Stimulated activated CD8-positive, alpha-beta memory T cell treated with anti-CD3 and anti-CD28 coated beads, Interleukin-4, amount 100 ng/mL, for 1 hour (primary cell): ENCODE results near the gene CABP1.
A peak's percentile ranks its signal among the peaks of the same experiment; 100 is the strongest.
"Not testable (repeated sequence)": the region's sequence is repeated elsewhere in the genome, so short reads cannot be mapped to it uniquely, and the experiment has no call there.

ENCODE experiments used
- DNase-seq, 2 donors: peaks; one replicate each; pipeline ENCODE4 v3.0.0-alpha.2; 2020; ENCODE audit warnings: low read depth in 2 of 2, low spot score in 1 of 2

Gene CABP1

DNA sequence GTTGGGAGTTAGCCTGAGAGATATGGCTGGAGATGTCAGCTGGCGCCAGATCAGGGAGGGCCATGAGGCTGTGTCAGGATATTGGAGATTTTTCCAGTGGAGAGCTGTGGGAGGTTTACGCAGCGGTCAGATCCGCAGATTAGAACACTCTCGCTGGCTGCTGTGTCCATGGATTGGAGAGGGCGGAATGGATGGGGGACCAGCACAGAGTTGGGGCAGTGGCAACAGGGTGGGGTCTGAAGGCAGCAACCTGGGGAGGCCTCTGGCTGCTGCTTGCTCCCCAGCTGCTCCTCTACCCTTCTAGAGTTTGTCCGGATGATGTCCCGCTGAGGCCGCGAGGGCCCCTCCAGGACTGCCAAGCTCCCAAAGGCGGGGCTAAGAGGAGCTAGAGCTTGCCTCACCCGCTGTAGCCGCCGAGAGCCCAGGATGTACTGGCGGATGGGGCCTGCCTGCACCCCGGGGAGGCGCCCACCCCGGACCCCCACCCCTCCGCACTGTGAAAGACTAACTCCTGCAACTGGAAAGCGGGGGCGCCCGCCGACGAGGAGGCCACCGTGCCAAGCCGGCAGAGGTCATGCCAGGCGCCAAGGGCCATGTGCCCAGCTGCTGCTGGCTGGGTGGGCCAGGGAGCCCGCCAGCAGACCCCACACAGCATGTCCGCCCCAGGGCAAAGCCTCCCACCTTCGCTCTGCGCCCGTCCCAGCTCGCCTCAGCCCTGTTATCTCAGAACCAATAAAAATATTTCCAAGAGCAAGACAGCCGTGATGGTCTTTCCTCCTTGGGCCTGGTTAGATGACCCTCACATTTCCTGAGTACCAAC is 26.4 kb downstream of the CABP1 start:
- DNase-seq = no peak

DNA sequence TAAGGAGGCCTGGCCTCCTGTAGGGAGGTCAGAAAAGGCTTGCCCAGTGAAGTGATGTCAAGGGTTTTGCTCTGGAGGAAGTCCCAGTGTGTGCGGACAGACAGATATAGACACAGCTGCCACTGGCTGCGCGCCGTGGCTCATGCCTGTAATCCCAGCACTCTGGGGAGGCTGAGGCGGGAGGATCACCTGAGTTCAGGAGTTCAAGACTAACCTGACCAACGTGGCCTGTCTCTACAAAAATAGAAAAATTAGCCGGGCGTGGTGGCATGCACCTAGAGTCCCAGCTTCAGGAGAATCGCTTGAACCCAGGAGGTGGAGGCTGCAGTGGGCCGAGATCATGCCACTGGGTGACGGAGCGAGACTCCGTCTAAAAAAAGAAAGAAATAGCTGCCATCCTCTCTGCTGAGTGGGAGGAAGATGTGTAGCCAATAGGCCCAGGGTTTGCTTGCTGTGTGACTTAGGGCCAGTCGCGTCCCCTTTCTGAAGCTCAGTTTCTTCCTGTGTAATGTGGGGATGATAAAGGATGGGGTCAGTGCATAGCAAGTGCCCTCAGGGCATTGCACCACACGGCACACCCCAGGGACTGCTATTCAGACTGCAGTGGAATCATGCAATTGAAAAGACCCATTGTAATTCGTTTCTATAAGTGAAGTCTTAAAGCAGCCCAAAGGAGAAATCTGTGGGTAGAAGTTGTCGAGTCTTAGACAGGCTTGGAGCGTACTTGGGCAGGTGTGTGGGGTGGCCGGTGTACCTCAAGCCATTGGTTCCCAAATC is 27.9 kb downstream of the CABP1 start:
- DNase-seq = no peak

DNA sequence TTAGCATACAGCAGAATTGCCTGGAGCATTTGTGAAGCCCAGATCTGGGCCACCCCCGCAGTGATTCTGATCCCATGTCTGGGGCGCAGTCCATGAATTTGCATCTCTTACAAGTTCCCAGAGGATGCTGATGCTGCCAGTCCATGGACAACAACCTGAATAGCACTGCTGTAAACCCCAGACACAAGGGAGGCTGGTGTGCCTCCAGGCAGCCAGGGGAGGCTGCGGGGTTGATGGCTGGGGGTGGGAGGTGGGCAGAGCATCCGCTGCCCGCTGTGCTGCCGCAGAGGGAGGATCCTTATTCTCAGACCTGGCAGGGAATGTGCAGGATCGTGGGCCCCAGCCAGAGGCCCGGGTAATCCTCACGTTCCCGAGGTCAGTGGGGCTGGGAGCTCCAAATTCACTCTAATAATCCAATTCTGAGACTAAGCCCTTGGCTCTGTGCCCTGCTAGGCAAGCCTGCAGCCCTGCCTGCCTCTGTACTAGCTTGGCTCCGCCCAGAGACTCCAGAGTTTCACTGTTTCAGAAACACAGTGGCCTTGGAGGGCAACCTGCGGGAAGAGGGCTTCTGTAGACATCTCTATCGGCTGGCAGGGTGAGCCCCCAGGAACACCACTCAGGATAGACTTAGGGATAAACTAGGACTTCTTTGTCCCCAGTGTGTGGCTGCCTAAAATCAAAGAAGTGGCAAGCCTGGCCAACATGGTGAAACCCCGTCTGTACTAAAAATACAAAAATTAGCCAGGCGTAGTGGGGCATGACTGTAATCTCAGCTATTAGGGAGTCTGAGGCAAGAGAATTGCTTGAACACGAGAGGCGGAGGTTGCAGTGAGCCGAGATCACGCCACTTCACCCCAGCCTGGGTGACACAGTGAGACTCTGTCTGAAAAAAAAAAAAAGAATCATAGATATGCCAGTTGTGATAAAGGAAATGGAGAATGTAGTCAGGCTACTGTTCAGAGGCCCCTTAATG is 28.7 kb downstream of the CABP1 start:
- DNase-seq = no peak

DNA sequence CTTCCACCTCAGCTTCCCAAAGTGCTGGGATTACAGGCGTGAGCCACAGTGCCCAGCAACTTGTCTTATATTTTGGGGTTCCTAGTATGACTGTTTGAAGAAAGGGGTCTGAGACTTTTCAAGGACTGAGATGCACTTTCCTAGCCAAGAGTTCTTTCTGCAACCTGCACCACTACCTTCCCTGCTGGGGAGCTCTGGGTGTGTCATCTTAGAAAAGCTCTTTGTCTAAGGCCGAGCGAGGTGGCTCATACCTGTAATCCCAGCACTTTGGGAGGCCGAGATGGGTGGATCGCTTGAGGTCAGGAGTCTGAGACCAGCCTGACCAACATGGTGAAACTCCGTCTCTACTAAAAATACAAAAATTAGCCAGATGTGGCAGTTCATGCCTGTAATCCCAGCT is 29.8 kb downstream of the CABP1 start:
- not testable (repeated sequence) for DNase-seq

DNA sequence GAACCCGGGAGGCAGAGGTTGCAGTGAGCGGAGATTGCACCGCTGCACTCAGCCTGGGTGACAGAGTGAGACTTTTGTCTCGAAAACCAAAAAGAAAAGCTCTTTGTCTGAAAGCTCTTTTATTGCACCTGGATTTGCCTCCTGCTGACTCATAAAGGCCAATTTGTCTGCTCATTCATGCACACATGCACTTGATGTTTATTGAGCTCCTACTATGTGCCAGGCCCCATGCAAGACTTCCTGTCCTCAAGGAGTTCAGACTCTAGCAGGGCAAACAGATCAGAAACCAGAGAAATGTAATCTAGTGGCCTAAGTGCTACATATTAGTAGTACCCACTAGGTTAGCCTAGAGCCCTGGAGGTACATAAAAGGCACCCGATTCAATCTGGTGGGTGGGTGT is 30.2 kb downstream of the CABP1 start:
- no peak for DNase-seq

DNA sequence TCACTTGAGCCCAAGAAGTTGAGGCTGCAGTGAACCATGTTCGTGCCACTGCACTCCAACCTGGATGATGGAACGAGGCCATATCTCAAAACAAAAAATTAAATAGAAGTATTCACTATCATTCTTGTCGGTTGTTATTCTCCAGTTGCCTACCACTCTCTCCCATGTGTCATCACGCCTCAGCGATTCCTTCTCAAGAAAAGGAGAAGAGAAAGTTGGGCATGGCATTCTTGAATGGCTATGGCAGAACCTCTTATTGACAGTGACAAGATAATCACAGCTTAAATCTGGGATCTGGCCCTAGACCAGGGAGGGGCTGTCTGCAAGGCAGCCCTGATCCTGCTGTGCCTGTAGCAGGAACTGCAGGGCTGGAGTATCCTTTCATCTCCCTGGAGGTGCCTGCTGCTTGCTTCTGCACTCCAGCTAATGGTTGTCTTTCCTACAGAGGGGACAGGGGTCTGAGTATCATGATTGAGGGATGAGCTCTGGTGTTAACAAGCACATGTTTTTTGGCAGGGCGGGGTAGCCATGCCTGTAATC is 33.7 kb downstream of the CABP1 start:
- DNase-seq = no peak

DNA sequence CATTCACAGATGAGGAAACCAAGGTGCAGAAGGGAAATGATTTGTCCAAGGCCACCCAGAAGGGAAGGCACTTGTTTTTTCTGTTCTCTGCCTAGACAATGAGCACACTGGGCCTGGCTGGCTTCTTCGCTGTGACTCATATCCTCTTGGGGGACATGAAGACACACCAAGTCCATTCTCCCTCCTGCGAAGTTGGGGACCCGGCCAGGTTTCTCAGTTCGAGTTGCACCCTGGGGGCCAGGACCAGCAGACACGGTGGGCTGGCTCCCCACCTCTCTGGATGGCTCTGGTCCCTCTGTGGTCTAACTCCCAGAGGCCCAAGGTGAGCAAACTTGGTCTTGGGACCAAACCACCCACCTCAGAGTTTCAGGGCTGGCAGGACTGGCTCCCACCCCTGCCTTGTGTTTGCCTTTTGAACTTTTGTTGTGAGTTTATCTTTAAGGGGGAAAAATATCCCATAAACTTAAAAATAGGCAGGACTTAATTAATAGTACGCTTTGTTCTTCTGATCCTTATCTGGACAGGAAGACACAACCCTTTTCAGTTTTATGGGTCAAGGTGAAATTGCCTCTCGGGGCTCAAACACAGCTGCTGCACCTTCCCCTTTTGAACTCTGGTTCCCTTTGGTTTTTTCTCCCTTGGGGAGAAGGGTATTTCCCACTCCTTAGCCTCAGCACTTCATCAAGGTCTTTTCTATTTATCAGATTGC is 37.5 kb downstream of the CABP1 start:
- no peak for DNase-seq

DNA sequence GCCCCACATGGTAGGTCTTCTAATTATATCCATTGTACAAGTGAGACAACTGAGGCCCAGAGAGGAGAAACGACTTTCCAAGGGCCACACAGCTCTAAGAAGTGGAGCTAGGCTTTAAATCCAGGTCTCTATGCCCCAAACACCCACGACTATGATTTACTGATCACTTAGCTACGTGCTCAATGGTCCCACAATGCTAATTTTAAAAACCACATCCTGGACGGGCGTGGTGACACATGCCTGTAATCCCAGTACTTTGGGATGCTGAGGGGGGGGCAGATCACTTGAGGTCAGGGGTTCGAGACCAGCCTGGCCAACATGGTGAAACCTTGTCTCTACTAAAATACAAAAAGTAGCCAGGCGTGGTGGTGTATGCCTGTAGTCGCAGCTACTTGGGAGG is 38.1 kb downstream of the CABP1 start:
- no peak for DNase-seq

DNA sequence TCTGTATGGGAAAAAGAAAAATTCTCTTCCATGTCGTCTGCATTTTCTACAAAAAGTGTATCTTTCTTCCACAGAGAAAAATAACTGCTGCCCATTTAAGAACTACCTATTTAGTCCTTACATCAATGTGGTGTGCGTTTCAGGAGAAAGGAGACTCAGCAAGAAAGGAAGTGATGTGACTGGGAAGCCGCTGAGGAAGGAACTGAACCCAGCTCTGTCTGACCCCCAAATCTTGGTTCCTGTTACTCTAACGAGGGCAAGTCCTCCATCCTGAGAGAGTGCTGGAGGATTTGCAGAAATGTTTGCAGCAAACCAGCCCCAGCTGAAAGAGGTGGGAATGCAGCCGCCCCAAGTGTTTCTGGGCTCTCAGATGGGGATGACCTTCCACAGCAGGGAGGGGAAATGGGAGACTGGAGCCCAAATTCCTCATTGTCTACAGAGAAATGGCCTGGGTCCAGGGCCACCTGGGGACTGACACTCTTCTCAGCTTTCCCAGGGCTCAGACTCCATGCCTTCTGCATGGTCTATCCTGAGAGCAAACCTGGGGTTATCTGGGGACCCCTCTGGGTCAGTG is 39.8 kb downstream of the CABP1 start:
- DNase-seq = no peak

DNA sequence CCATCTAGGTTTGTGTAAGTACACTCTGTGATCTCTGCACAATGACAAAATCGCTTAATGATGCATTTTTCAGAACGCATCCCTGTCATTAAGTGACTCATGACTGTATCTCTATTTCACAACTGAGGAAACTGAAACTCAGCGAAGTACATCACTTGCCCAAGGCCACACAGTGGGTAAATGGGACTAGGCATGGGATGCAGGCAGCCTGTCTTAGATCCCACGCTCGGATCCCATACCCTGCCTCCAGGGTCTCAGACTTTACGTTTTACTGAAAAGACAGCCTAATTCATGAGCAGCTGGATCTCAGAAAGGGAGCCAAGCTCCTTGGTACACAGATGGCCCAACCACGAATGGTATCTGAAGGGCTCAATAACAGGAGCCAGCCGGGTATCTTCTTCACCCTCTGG is 44.1 kb downstream of the CABP1 start:
- DNase-seq = no peak

DNA sequence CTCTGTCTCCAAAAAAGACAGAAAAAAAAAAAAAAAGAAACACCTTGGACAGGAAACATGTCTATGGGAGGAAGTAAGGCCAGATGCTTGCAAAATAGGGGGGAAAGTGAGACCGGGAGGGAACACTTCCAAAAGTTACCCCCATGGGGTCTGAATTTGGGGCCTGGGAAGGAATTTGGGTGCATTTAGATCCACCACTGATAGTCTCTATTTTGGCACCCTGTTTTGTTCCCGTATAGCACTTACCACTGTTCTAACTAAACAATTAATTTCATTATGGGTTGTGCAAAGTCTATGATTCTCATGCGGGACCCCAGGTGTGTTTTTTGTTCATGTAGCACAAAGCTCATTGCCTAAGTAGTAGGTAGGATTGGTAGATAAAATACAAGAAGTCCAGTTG is 45.1 kb downstream of the CABP1 start:
- DNase-seq = no peak

DNA sequence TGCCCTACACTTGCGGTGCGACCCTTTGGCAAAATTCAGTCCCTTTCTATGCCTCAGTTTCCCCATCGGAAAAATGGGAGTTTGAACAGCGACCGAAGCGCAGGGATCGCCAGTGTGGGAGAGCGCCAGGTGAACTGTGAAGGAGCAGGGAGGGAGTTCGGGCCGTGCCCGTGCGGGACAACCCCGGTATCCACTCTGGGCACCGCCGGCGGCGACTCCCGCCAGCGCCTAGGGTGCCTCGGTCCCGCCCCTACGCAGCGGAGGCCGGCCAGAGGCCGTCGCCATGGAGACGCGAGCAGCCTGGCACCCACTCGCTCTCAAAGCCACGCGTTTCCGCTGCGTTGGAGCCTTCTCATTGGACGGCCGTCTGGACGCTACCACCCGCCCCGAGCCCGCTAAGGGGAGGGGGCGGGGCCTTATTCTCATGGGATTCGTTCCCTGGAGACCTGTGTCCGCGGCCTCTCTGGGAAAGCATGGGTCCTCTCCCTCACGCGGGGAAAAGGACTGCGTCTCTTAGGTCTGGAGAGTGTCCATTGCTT is 45.8 kb downstream of the CABP1 start:
- peak; percentile 87 to 95 for DNase-seq

DNA sequence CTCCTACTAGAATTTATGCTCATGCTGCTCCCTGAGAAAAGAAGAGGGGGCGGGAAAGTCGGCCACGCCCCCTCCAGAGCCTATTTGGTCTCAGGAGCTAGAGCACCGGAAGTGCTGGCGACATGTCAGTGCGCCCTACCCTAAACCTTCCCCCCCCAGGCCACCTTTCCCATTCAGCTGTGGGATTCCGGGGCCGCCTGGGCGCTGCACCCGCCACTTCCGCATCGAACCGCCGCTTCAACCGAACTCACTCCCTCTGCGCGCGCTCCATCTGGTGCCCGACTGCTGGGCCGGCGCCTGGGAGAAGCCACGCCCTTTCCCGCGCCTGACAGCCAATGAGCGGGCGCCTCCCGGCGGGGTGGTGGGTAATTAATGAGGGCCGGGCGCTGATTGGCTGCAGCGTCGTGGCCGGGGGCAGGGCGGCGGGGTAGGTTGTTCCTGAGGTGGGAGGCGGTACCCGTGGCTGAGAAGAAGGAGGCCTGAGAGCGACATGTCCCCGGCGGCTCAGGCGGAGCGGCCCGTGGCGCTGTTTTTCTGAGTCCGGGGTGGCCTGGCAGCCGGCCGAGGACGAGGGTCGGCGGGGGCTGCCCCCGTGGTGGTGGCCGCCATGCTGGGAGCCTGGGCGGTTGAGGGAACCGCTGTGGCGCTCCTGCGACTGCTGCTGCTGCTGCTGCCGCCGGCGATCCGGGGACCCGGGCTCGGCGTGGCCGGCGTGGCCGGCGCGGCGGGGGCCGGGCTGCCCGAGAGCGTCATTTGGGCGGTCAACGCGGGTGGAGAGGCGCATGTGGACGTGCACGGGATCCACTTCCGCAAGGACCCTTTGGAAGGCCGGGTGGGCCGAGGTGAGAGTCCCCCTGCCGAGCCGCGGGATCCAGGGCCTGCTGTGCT is 46.5 kb downstream of the CABP1 start, which contains the start of gene MLEC:
Gene MLEC (plus strand): TSS at position 460 of the 888 bp plus-strand sequence. CDS start 148 bp downstream, at position 608.
- DNase-seq = peak; percentile 97 to 99

DNA sequence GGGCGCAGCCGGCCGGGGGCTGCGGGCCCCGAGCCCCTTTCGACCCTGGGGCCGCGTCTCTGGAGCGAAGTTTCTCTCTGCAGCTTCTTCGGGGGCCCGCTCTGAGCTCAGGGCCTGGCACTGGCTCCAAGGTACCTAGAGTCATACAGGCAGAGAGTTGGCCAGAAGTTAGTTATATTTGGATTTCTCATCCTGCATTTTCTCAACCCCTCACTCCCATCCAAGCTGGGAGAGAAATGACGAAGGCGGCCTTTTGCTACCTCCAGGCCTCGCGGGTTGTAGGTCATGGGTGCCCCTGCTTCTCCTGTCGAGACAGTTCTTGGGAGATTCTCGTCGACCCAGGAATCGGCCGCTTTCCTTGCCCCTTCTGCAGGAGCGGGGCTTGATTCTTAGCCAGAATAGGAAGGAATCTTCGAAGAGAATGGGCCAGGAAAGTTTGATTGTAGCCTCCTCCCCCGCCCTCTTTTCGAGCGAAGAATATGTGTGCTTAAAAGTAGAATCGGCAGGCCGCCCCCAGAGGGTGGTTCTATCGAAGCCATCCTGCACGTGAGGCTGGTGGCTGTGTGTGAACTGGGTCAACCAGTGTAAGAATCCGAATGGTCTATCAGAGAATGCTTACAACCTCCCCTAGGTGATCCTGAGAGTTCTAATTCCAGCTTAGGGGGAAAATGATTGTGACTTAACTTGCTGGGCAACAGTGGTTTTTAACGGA is 47.3 kb downstream of the CABP1 start:
- DNase-seq = no peak

DNA sequence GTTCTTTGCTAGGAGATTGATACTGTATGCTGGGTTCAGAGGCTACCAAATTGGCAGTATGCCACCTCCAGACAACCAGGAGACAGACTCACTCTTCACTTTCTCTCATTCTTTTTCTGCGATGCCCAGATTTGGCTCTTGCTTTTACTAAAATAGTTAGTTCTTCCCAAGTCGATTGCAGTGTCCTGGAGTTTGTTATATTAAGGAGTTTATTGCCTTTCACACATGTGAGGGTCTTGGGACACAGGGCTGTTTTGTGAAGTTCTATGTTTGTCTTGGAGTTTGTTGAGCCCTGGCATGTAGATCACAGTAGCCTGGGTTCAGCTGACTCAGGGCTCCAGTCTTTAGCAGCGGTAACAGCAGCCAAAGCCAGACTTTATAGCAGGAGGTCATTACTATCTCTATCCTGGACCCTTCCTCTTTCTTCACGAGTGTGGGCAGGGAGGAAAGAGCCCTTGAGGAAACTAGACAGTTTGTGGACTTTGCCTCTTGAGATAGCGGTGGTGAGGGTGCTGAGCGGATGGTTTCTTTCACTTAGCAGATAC is 48.2 kb downstream of the CABP1 start:
- no peak for DNase-seq

DNA sequence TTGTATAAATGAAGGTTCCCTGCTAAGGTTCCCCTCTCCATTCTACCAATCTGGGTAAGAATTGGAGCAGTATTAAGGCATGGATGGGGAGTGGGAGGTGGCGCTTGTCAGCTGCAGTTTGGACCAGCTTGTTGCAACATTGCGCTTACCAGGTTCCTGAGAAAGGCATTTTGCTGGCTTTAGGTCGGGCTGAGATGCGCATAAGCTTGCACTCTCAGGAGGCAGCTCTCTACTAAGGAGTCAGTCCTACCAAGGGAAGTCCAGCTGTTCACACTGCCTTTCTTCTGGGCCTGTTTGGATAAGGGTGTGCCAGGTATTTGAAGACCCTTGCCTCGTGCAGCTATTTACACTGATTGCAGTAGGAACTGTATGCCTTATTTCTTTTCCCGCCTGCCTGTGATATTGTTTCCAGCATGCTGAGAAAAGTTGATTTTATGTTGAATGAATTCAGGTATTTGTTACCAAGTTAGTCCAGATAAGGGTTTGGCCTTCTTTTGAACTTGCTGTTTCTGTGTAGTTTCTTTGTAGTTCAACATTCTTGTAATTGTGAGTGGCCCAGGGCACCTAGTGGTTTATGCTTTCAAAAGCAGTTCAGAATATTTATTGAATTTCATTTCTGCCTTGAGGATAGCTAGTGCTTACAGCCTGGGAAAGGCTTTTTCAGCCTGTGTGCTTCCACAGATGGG is 49.1 kb downstream of the CABP1 start:
- no peak for DNase-seq

DNA sequence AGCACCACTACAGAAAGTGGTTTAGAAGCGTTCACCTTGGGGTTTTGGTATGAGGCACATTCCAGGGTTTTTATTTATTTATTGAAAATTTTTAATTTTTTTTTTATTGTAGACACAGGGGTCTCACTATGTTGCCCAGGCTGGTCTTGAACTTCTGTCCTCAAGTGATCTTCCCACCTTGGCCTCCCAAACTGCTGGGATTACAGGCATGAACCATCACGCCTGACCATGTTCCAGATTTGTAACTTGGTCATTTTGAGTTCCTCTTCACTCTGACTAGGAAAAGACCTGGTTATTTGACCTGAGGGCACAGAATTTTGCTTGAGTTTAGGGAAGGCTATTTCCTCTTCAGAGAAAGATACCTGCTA is 49.6 kb downstream of the CABP1 start:
- no peak for DNase-seq
